M059J (cell line): ENCODE data around the gene HLA-DMB. TPM values are rescaled to one million over a fixed set of nuclear protein-coding genes. Genes with fewer than 3 reads are reported as not detected.

ENCODE experiments used
- DNase-seq: peaks from one replicate; pipeline ENCODE4 v3.0.0-alpha.2; 2012; ENCODE audit warnings: low read depth
- total RNA-seq: library from RNA; depleted of rRNA; stranded (reverse); fragments of >200 nt; shearing (Covaris generic); gene quantifications from 2 replicates; pipeline ENCODE4 v1.2.3, GENCODE V29; 2014; rRNA removed

HLA-DMB gene
- total RNA-seq, 1 experiment from 2014 or later = 5.1 TPM

- no peak for DNase-seq
These were observed 31.9 kb downstream of the HLA-DMB start for GRCh38 chr6:32908897-32909296.

- DNase-seq = peak; percentile 73
These were observed 34.3 kb downstream of the HLA-DMB start for GRCh38 chr6:32906539-32906938.

- no peak for DNase-seq
These were observed 35.8 kb downstream of the HLA-DMB start for GRCh38 chr6:32905078-32905477.

- DNase-seq = no peak
These were observed 36.9 kb downstream of the HLA-DMB start for GRCh38 chr6:32903952-32904351.

DNA sequence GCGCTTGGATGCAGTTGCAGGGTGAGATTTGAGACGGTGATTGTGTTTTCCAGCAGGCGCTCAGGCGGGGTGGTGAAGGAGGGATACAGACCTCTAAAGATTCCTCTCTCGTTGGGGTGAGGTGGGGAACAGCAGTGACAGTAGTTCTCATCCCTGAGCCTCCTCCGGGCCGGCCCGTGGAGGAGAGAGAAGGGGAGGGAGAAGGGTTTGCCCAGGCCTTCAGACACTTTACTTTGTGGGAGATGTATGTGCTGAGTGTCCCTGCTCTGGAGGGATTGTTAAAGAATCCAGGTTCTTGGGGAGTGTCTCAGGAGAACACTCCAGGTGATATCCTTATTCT lies 45.9 kb downstream of the HLA-DMB start:
- DNase-seq = no peak

- peak; percentile 93 for DNase-seq
These were observed 46.5 kb downstream of the HLA-DMB start for GRCh38 chr6:32894085-32895005.

GRCh38 chr6:32890831-32891230 lies 50.0 kb downstream of the HLA-DMB start:
- no peak for DNase-seq

GRCh38 chr6:32889533-32889932 lies 51.3 kb downstream of the HLA-DMB start:
- no peak for DNase-seq

GRCh38 chr6:32888576-32888975 lies 52.3 kb downstream of the HLA-DMB start:
- DNase-seq = no peak

DNA sequence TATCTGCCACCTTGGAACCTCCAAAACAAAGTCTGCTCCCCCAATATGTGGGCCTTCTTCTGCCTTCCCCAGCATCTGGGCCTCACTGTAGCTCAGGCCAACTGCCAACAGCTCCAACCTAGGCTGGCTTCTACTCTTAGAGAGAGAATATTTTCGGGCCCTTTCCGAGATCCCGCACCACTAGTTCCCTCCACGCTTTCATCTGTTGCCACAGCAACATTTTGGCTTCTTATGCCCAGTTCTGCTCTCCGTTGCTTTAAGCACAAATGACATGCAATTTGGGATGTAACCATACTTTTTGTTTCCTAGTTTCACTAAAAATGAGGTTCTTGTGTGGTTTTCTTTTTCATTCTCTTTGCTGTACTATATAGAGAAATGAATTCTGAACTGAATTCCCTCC lies 53.2 kb downstream of the HLA-DMB start:
- DNase-seq = no peak

- peak; percentile 95 for DNase-seq
These were observed 54.0 kb downstream of the HLA-DMB start for GRCh38 chr6:32886681-32887383.

GRCh38 chr6:32885698-32886286 lies 55.0 kb downstream of the HLA-DMB start:
- DNase-seq = peak; percentile 82

Other genes with a start within 250 kb of the HLA-DMB start
- gene HLA-DQA2, start 199.6 kb downstream of the HLA-DMB start, total RNA-seq = not detected in 2 replicates
- not detected in 2 replicates for gene HLA-DQB2, start 177.5 kb downstream of the HLA-DMB start, total RNA-seq
- gene HLA-DOB, start 124.0 kb downstream of the HLA-DMB start, total RNA-seq = 5.7 and 6.3 TPM in 2 replicates
- 45.6 and 67.8 TPM in 2 replicates for gene TAP2, start 102.3 kb downstream of the HLA-DMB start, total RNA-seq
- gene PSMB8, start 97.0 kb downstream of the HLA-DMB start, total RNA-seq = 350 and 427 TPM in 2 replicates
- gene TAP1, start 87.3 kb downstream of the HLA-DMB start, total RNA-seq = 356 and 472 TPM in 2 replicates
- 339 and 412 TPM in 2 replicates for gene PSMB9, start 86.8 kb downstream of the HLA-DMB start, total RNA-seq
- gene HLA-DMA, start 12.1 kb upstream of the HLA-DMB start, total RNA-seq = 11.4 and 12.3 TPM in 2 replicates
- 148 and 223 TPM in 2 replicates for gene BRD2, start 27.6 kb upstream of the HLA-DMB start, total RNA-seq
- gene HLA-DOA, start 68.6 kb upstream of the HLA-DMB start, total RNA-seq = not detected in 2 replicates
- 1.3 and 2.0 TPM in 2 replicates for gene HLA-DPA1, start 132.6 kb upstream of the HLA-DMB start, total RNA-seq
- gene HLA-DPB1, start 135.0 kb upstream of the HLA-DMB start, total RNA-seq = not detected in 2 replicates